WTC11 (cell line): ENCODE results near the gene IMPDH2. TPM values are rescaled to one million over a fixed set of nuclear protein-coding genes. Genes with fewer than 3 reads are reported as not detected.

ENCODE experiments used
- FOXJ3 ChIP-seq: sonication (generic); formaldehyde crosslinking; IDR thresholded peaks from 2 replicates; pipeline ENCODE4 v1.9.0; 2021; ENCODE audit warnings: missing genetic modification reagents, mild to moderate bottlenecking, borderline replicate concordance
- HMGA2 ChIP-seq: fragments of 250-450 bp; sonication (Bioruptor Pico); IDR thresholded peaks from 2 replicates; pipeline ENCODE4 v1.4.0; 2021; ENCODE audit warnings: mild to moderate bottlenecking, moderate library complexity
- KAT7 ChIP-seq: sonication (generic); formaldehyde crosslinking; IDR thresholded peaks from 2 replicates; pipeline ENCODE4 v1.8.1; 2023; ENCODE audit warnings: missing genetic modification reagents, mild to moderate bottlenecking, borderline replicate concordance
- NR2C2 ChIP-seq: sonication (generic); formaldehyde crosslinking; IDR thresholded peaks from 2 replicates; pipeline ENCODE4 v1.8.0; 2022; ENCODE audit warnings: mild to moderate bottlenecking, missing genetic modification reagents
- PRRX2 ChIP-seq: fragments of 250-450 bp; sonication (Bioruptor Pico); IDR thresholded peaks from 2 replicates; pipeline ENCODE4 v1.8.0; 2021; ENCODE audit warnings: mild to moderate bottlenecking
- SOX15 ChIP-seq: fragments of 250-450 bp; sonication (Bioruptor Pico); IDR thresholded peaks from 2 replicates; pipeline ENCODE4 v1.9.0; 2021; ENCODE audit warnings: mild to moderate bottlenecking
- TEAD1 ChIP-seq: sonication (generic); formaldehyde crosslinking; IDR thresholded peaks from 2 replicates; pipeline ENCODE4 v1.8.0; 2022; ENCODE audit warnings: mild to moderate bottlenecking, missing genetic modification reagents
- ZNF317 ChIP-seq: sonication (generic); formaldehyde crosslinking; IDR thresholded peaks from 2 replicates; pipeline ENCODE4 v1.8.1; 2023; ENCODE audit warnings: low read depth, mild to moderate bottlenecking, moderate library complexity, missing genetic modification reagents, borderline replicate concordance
- total RNA-seq: library from RNA; stranded (reverse); gene quantifications from 3 replicates; pipeline ENCODE4 v1.2.3, GENCODE V29; 2021
- TF ChIP-seq, protein P1 (sequence below): sonication (generic); formaldehyde crosslinking; conservative IDR thresholded peaks from 2 replicates; pipeline ENCODE4 v1.8.1; 2023; ENCODE audit warnings: mild to moderate bottlenecking, low read depth, missing genetic modification reagents, moderate library complexity
- TF ChIP-seq, protein P2 (sequence below): sonication (generic); formaldehyde crosslinking; IDR thresholded peaks from 2 replicates; pipeline ENCODE4 v1.8.0; 2022; ENCODE audit warnings: mild to moderate bottlenecking, missing genetic modification reagents
- TF ChIP-seq, protein P3 (sequence below): sonication (generic); formaldehyde crosslinking; IDR thresholded peaks from 2 replicates; pipeline ENCODE4 v1.8.1; 2022; ENCODE audit warnings: mild to moderate bottlenecking, missing genetic modification reagents, moderate library complexity, borderline replicate concordance
- TF ChIP-seq, protein P4 (sequence below): sonication (generic); formaldehyde crosslinking; IDR thresholded peaks from 2 replicates; pipeline ENCODE4 v1.8.1; 2023; ENCODE audit warnings: mild to moderate bottlenecking, moderate library complexity, missing genetic modification reagents
- TF ChIP-seq, protein P5 (sequence below): sonication (generic); formaldehyde crosslinking; IDR thresholded peaks from 2 replicates; pipeline ENCODE4 v1.8.0; 2022; ENCODE audit warnings: mild to moderate bottlenecking, missing genetic modification reagents
- TF ChIP-seq, protein P6 (sequence below): fragments of 250-450 bp; sonication (Bioruptor Pico); IDR thresholded peaks from 2 replicates; pipeline ENCODE4 v1.9.0; 2021; ENCODE audit warnings: mild to moderate bottlenecking
- TF ChIP-seq, protein P7 (sequence below): sonication (generic); formaldehyde crosslinking; IDR thresholded peaks from 2 replicates; pipeline ENCODE4 v1.8.1; 2022; ENCODE audit warnings: mild to moderate bottlenecking, moderate library complexity, missing genetic modification reagents

The IMPDH2 gene
- total RNA-seq, 1 experiment from 2014 or later = 452 TPM

DNA sequence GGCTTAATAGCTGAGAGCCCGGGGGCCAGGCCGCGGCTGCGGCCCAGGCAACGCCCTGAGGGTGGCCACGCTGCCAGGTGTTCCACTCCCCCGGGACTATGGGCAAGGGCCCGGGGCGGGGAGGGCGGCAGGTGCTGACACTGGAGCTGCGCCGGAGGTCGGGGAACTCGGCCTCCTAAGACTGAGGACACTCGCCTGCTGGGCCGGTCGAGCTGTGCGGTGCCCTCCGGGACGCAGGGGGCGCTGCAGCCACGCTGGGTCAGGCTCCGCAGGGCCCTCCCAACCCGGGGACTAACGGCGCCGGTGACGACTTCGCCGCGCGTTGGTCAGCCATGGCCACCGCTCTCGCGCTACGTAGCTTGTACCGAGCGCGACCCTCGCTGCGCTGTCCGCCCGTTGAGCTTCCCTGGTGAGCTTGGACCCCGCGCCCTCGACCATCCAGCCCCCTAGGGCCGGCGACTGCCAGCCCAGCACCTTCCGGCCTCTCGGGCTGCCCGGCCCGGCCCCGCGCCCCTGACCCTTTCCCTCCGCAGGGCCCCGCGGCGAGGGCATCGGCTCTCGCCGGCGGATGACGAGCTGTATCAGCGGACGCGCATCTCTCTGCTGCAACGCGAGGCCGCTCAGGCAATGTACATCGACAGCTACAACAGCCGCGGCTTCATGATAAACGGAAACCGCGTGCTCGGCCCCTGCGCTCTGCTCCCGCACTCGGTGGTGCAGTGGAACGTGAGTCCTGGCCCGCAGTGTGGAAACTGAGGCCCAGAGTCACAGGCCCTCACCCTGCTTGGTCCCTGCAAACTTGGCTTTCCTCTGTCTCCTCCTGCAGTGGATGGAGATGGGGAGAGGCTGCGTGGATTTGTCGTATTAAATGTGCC lies 7.1 kb downstream of the IMPDH2 start, which contains the start of gene NDUFAF3 (continued):
- TF ChIP-seq, protein P1, sequence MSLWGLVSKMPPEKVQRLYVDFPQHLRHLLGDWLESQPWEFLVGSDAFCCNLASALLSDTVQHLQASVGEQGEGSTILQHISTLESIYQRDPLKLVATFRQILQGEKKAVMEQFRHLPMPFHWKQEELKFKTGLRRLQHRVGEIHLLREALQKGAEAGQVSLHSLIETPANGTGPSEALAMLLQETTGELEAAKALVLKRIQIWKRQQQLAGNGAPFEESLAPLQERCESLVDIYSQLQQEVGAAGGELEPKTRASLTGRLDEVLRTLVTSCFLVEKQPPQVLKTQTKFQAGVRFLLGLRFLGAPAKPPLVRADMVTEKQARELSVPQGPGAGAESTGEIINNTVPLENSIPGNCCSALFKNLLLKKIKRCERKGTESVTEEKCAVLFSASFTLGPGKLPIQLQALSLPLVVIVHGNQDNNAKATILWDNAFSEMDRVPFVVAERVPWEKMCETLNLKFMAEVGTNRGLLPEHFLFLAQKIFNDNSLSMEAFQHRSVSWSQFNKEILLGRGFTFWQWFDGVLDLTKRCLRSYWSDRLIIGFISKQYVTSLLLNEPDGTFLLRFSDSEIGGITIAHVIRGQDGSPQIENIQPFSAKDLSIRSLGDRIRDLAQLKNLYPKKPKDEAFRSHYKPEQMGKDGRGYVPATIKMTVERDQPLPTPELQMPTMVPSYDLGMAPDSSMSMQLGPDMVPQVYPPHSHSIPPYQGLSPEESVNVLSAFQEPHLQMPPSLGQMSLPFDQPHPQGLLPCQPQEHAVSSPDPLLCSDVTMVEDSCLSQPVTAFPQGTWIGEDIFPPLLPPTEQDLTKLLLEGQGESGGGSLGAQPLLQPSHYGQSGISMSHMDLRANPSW (CRISPR knock-in tag) = no peak
- TF ChIP-seq TEAD1 (CRISPR knock-in tag) (peak; percentile 88; the same call in 1 of the 2 replicates), FOXJ3 (no peak), NR2C2 (CRISPR knock-in tag) (peak; percentile 59), SOX15 (CRISPR knock-in tag) (no peak), HMGA2 (CRISPR knock-in tag) (no peak), KAT7 (CRISPR knock-in tag) (0 out of 2 replicates have a peak, but pooled peaks have one; percentile 16), PRRX2 (CRISPR knock-in tag) (no peak), ZNF317 (peak; percentile 20; the same call in 1 of the 2 replicates)
- TF ChIP-seq, protein P2, sequence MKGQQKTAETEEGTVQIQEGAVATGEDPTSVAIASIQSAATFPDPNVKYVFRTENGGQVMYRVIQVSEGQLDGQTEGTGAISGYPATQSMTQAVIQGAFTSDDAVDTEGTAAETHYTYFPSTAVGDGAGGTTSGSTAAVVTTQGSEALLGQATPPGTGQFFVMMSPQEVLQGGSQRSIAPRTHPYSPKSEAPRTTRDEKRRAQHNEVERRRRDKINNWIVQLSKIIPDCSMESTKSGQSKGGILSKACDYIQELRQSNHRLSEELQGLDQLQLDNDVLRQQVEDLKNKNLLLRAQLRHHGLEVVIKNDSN (CRISPR knock-in tag) = no peak; the same call in none of the 2 replicates
- TF ChIP-seq, protein P3, sequence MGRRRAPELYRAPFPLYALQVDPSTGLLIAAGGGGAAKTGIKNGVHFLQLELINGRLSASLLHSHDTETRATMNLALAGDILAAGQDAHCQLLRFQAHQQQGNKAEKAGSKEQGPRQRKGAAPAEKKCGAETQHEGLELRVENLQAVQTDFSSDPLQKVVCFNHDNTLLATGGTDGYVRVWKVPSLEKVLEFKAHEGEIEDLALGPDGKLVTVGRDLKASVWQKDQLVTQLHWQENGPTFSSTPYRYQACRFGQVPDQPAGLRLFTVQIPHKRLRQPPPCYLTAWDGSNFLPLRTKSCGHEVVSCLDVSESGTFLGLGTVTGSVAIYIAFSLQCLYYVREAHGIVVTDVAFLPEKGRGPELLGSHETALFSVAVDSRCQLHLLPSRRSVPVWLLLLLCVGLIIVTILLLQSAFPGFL (CRISPR knock-in tag) = no peak
- TF ChIP-seq, protein P4, sequence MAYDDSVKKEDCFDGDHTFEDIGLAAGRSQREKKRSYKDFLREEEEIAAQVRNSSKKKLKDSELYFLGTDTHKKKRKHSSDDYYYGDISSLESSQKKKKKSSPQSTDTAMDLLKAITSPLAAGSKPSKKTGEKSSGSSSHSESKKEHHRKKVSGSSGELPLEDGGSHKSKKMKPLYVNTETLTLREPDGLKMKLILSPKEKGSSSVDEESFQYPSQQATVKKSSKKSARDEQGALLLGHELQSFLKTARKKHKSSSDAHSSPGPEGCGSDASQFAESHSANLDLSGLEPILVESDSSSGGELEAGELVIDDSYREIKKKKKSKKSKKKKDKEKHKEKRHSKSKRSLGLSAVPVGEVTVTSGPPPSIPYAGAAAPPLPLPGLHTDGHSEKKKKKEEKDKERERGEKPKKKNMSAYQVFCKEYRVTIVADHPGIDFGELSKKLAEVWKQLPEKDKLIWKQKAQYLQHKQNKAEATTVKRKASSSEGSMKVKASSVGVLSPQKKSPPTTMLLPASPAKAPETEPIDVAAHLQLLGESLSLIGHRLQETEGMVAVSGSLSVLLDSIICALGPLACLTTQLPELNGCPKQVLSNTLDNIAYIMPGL = peak; percentile 98
- TF ChIP-seq, protein P5, sequence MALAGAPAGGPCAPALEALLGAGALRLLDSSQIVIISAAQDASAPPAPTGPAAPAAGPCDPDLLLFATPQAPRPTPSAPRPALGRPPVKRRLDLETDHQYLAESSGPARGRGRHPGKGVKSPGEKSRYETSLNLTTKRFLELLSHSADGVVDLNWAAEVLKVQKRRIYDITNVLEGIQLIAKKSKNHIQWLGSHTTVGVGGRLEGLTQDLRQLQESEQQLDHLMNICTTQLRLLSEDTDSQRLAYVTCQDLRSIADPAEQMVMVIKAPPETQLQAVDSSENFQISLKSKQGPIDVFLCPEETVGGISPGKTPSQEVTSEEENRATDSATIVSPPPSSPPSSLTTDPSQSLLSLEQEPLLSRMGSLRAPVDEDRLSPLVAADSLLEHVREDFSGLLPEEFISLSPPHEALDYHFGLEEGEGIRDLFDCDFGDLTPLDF (CRISPR knock-in tag) = peak; percentile 12; the same call in 1 of the 2 replicates
- TF ChIP-seq, protein P6, sequence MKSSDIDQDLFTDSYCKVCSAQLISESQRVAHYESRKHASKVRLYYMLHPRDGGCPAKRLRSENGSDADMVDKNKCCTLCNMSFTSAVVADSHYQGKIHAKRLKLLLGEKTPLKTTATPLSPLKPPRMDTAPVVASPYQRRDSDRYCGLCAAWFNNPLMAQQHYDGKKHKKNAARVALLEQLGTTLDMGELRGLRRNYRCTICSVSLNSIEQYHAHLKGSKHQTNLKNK (CRISPR knock-in tag) = no peak
- TF ChIP-seq, protein P7, sequence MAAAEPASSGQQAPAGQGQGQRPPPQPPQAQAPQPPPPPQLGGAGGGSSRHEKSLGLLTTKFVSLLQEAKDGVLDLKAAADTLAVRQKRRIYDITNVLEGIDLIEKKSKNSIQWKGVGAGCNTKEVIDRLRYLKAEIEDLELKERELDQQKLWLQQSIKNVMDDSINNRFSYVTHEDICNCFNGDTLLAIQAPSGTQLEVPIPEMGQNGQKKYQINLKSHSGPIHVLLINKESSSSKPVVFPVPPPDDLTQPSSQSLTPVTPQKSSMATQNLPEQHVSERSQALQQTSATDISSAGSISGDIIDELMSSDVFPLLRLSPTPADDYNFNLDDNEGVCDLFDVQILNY (CRISPR knock-in tag) = peak; percentile 72
